Smooth muscle cell (in vitro differentiated cells): ENCODE results near the gene NAXE. TPM values are rescaled to one million over a fixed set of nuclear protein-coding genes. Genes with fewer than 3 reads are reported as not detected.

ENCODE experiments used
- DNase-seq: peaks from one replicate; lab custom pipeline; 2025; ENCODE audit not compliant: unreplicated experiment; lab: John Stamatoyannopoulos, UW
- H2AFZ ChIP-seq: fragments of 200-600 bp; sonication (generic); 2 replicates; pipeline ENCODE4 v1.6.0; 2016; ENCODE audit warnings: antibody characterized with exemption, low read depth, mild to moderate bottlenecking
- H3F3A ChIP-seq: fragments of 200-600 bp; sonication (generic); 2 replicates; pipeline ENCODE4 v1.6.0; 2017; ENCODE audit warnings: antibody characterized with exemption, low read depth
- H3K27ac ChIP-seq: fragments of 200-600 bp; sonication (generic); 2 replicates; pipeline ENCODE4 v1.5.1; 2016; ENCODE audit warnings: low read depth, mild to moderate bottlenecking
- H3K27me3 ChIP-seq: fragments of 200-600 bp; sonication (generic); 2 replicates; pipeline ENCODE4 v1.6.1; 2016; ENCODE audit warnings: low read depth, mild to moderate bottlenecking
- H3K36me3 ChIP-seq: fragments of 200-600 bp; sonication (generic); 2 replicates; pipeline ENCODE4 v1.5.1; 2016; ENCODE audit warnings: low read depth
- H3K4me1 ChIP-seq: fragments of 200-600 bp; sonication (generic); 2 replicates; pipeline ENCODE4 v1.5.1; 2016; ENCODE audit warnings: low read depth
- H3K4me2 ChIP-seq: fragments of 200-600 bp; sonication (generic); 2 replicates; pipeline ENCODE4 v1.6.0; 2016; ENCODE audit warnings: mild to moderate bottlenecking
- H3K4me3 ChIP-seq: fragments of 200-600 bp; sonication (generic); 2 replicates; pipeline ENCODE4 v1.5.1; 2016; ENCODE audit warnings: mild to moderate bottlenecking
- H3K79me2 ChIP-seq: fragments of 200-600 bp; sonication (generic); 2 replicates; pipeline ENCODE4 v1.6.0; 2016; ENCODE audit warnings: low read depth, mild to moderate bottlenecking
- H3K9ac ChIP-seq: fragments of 200-600 bp; sonication (generic); 2 replicates; pipeline ENCODE4 v1.6.0; 2016; ENCODE audit warnings: low read depth
- H3K9me3 ChIP-seq: fragments of 200-600 bp; sonication (generic); replicated peaks from 2 replicates; pipeline ENCODE4 v1.5.1; 2016; ENCODE audit warnings: low read depth
- H4K20me1 ChIP-seq: fragments of 200-600 bp; sonication (generic); 2 replicates; pipeline ENCODE4 v1.6.0; 2016; ENCODE audit warnings: low read depth
- WGBS: methylation state at CpG from one replicate; pipeline ENCODE4 v1.1.7; 2016; ENCODE audit warnings: low lambda C conversion rate; 5-methylcytosine and 5-hydroxymethylcytosine counted together
- polyA plus RNA-seq: library from polyadenylated mRNA; unstranded; fragments of >200 nt; fragmentation: Nextera tagmentation; extraction: Ambion mirVana; gene quantifications from 2 replicates; pipeline ENCODE4 v1.2.1, GENCODE V29; 2016
- total RNA-seq: library from RNA; depleted of rRNA; stranded (reverse); fragments of >200 nt; gene quantifications from 2 replicates; pipeline ENCODE4 v1.2.3, GENCODE V29; 2014
- TF ChIP-seq, protein P1 (sequence below): fragments of 200-600 bp; sonication (generic); IDR thresholded peaks from 2 replicates; pipeline ENCODE4 v1.5.1; 2017; ENCODE audit warnings: borderline replicate concordance, mild to moderate bottlenecking, antibody characterized with exemption; ENCODE audit not compliant: insufficient read depth, poor library complexity, severe bottlenecking

NAXE gene
- total and polyA plus RNA-seq, 2 experiments from 2014 or later = 50.5 to 72.5 TPM

DNA sequence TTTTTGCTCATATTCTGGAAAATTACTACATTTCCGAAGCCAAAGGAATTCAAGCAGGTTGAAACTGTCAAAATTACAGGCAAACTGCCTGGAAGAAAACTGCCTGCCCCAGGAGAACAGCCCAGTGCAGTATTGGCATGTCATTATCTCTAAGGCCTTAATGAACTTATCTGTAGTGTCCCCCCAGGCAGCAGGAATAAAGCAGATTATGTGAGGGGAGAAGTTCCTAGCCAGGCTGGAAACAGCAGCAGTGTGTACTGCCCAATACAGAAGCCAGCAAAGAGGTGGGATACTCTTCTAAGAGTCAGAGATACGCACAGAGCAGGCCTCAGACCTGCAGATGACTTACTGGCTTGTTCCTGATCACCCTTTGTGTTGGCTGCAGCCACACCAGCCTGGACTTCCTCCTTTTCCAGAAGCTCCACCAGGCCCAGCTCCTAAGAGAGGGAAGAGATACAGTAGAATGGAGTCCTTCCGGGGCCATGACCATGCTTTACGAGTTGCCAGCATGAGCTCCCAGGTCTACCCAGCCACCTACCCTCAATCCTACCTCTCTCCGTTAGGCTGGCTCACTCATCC is 30.9 kb upstream of the NAXE start:
- no peaks in the 10 kb centered on the region for H3K36me3 ChIP-seq
- WGBS = 74% methylated on average over 5 of the region's 5 CpGs
- no peak overlapping the region for H2AFZ ChIP-seq
- no peaks in the 10 kb centered on the region for H4K20me1 ChIP-seq
- H3K4me2 ChIP-seq = no peak overlapping the region
- DNase-seq = no peak
- H3F3A ChIP-seq = no peaks in the 10 kb centered on the region
- no peaks in the 10 kb centered on the region for H3K79me2 ChIP-seq
- H3K27ac ChIP-seq = no peak overlapping the region
- no peaks in the 10 kb centered on the region for H3K4me1 ChIP-seq
- H3K9ac ChIP-seq = no peak overlapping the region
- H3K9me3 ChIP-seq = no peaks in the 10 kb centered on the region
- no peaks in the 10 kb centered on the region for H3K27me3 ChIP-seq
- TF ChIP-seq, protein P1, sequence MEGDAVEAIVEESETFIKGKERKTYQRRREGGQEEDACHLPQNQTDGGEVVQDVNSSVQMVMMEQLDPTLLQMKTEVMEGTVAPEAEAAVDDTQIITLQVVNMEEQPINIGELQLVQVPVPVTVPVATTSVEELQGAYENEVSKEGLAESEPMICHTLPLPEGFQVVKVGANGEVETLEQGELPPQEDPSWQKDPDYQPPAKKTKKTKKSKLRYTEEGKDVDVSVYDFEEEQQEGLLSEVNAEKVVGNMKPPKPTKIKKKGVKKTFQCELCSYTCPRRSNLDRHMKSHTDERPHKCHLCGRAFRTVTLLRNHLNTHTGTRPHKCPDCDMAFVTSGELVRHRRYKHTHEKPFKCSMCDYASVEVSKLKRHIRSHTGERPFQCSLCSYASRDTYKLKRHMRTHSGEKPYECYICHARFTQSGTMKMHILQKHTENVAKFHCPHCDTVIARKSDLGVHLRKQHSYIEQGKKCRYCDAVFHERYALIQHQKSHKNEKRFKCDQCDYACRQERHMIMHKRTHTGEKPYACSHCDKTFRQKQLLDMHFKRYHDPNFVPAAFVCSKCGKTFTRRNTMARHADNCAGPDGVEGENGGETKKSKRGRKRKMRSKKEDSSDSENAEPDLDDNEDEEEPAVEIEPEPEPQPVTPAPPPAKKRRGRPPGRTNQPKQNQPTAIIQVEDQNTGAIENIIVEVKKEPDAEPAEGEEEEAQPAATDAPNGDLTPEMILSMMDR = no peak
- no peak overlapping the region for H3K4me3 ChIP-seq

DNA sequence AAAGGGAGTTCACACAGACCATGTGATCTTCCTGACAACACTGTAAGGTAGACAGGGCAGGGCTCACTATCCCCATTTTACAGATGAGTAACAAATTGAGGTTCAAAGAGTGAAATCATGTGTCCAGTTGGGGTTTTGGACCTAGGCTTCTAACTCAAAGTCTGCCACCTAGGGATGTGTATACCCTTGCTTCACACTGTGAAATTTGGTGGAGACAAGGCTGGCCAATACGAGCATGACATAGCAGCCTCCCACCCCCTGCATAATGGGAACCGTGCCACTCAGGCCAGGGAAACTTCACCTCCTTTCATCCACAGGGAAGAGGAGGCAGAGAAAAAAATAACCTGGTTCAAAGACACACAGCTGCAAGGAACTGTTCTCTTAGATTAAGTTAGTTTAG is 26.1 kb upstream of the NAXE start:
- Histone ChIP-seq H3K4me3 (no peak overlapping the region), H3K4me2 (no peak overlapping the region), H3K36me3 (no peaks in the 10 kb centered on the region), H3K27me3 (no peaks in the 10 kb centered on the region), H3K4me1 (no peaks in the 10 kb centered on the region), H3K79me2 (peaks cover 9% of the 10 kb centered on the region), H2AFZ (no peak overlapping the region), H3K9me3 (no peaks in the 10 kb centered on the region), H3F3A (no peaks in the 10 kb centered on the region), H3K9ac (no peak overlapping the region), H4K20me1 (no peaks in the 10 kb centered on the region), H3K27ac (no peak overlapping the region)
- DNase-seq = no peak
- TF ChIP-seq, protein P1 = no peak
- 96% methylated on average over 2 of the region's 2 CpGs for WGBS

DNA sequence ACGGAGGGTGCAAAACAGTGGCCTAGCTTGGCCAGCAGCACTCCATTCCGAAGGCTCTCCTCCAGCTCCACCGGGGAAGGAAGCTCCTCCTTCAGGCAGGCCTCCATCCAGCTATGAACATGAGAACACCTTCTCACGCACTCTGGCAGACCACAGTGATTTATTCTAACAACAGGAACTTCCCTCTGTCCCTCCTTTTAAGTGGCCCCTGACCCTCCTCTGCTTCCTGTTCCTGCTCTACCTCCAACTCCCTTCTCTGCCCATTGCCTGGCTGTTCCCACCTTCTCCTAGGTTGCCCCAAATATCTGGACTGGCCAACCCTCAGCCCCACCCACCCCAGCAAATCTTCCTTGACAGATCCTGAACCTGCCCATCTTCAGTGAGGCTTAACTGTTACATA is 25.1 kb upstream of the NAXE start:
- TF ChIP-seq, protein P1 = no peak
- 99% methylated on average over 4 of the region's 4 CpGs for WGBS

DNA sequence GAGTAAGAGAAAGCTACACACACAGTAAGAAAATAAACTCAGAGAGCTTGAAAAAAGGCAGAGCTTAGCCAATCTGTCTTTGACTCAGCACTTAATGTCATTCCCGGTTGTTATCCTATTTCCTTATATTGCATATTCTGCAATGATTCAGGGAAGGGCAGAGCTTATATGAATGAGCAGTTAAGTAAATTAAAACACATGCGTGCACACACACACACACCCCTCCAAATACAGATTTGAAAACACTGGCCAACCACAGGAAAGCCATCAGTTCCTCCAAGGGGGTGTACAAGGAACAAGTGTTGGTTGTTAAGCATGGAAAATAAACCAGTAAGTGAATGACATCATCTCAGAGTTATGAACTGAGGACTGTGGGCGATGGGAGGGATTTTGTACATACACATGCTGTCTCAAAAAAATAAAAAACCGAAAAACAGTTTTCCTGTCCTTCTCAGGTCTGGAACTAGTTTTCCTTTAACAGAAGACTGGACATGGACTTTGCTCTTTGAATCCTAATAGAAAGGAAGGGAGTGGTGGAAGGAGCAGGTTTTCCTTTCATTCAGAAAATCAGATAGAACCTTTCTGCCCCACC is 20.2 kb upstream of the NAXE start:
- peak overlapping the region; percentile 90 for H3K4me2 ChIP-seq
- H3K79me2 ChIP-seq = peaks cover 12% of the 10 kb centered on the region
- H3K9ac ChIP-seq = peak overlapping the region; percentile 59
- H3K27ac ChIP-seq = peak overlapping the region; percentile 78
- DNase-seq = no peak
- TF ChIP-seq, protein P1 = no peak
- H3K36me3 ChIP-seq = no peaks in the 10 kb centered on the region
- no peaks in the 10 kb centered on the region for H3K9me3 ChIP-seq
- no peaks in the 10 kb centered on the region for H3K4me1 ChIP-seq
- no peaks in the 10 kb centered on the region for H3K27me3 ChIP-seq
- no peaks in the 10 kb centered on the region for H3F3A ChIP-seq
- H4K20me1 ChIP-seq = no peaks in the 10 kb centered on the region
- H2AFZ ChIP-seq = peak overlapping the region; percentile 64
- 18% methylated on average over 4 of the region's 4 CpGs for WGBS
- H3K4me3 ChIP-seq = peak overlapping the region; percentile 56

More for the DNA sequence above, 25.1 kb upstream of the NAXE start:
- H3K4me3 ChIP-seq = no peak overlapping the region
- no peaks in the 10 kb centered on the region for H3K4me1 ChIP-seq
- H3K9me3 ChIP-seq = no peaks in the 10 kb centered on the region
- H3K36me3 ChIP-seq = no peaks in the 10 kb centered on the region
- no peaks in the 10 kb centered on the region for H3F3A ChIP-seq
- H3K27me3 ChIP-seq = no peaks in the 10 kb centered on the region
- peaks cover 12% of the 10 kb centered on the region for H3K79me2 ChIP-seq
- no peak for DNase-seq
- H2AFZ ChIP-seq = no peak overlapping the region
- no peak overlapping the region for H3K27ac ChIP-seq
- H3K4me2 ChIP-seq = no peak overlapping the region
- H3K9ac ChIP-seq = no peak overlapping the region
- no peaks in the 10 kb centered on the region for H4K20me1 ChIP-seq
